LNCaP clone FGC (cell line): Measurements from ENCODE around the gene RAB14.

Source experiments
- DNase-seq: peaks from one replicate; pipeline ENCODE4 v3.0.0-alpha.2; 2011; ENCODE audit warnings: low read depth
- H3K4me3 ChIP-seq: 2 replicates; pipeline ENCODE4 v1.5.1; 2011; ENCODE audit warnings: mild to moderate bottlenecking, low read depth, low read length, control low read depth
- TF ChIP-seq, protein P1 (sequence below): IDR thresholded peaks from 2 replicates; pipeline ENCODE4 v1.5.1; 2012; ENCODE audit warnings: mild to moderate bottlenecking; ENCODE audit not compliant: control insufficient read depth, insufficient read depth; ENCODE audit errors: extremely low read depth

The RAB14 gene

DNA sequence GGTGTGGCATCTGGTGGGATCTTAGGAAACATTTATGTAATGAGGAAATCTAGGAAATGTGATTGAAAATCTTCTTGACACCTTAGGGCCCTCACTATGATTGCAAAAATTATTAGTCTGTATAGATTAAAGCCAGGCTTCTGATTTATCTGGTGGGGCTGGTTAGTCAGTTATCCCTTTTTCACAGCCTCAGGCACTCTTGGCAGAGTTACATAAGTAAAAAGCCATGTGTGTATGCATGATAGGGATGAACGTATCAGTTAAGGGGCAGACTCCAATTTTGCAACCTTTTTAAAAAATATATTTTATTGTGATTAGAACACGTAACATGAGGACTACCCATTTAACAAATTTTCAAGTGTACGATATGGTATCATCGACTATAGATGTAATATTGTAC is 30.6 kb upstream of the RAB14 start:
- TF ChIP-seq, protein P1, sequence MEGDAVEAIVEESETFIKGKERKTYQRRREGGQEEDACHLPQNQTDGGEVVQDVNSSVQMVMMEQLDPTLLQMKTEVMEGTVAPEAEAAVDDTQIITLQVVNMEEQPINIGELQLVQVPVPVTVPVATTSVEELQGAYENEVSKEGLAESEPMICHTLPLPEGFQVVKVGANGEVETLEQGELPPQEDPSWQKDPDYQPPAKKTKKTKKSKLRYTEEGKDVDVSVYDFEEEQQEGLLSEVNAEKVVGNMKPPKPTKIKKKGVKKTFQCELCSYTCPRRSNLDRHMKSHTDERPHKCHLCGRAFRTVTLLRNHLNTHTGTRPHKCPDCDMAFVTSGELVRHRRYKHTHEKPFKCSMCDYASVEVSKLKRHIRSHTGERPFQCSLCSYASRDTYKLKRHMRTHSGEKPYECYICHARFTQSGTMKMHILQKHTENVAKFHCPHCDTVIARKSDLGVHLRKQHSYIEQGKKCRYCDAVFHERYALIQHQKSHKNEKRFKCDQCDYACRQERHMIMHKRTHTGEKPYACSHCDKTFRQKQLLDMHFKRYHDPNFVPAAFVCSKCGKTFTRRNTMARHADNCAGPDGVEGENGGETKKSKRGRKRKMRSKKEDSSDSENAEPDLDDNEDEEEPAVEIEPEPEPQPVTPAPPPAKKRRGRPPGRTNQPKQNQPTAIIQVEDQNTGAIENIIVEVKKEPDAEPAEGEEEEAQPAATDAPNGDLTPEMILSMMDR, result no peak
- no peak overlapping the region for H3K4me3 ChIP-seq
- DNase-seq, result no peak

DNA sequence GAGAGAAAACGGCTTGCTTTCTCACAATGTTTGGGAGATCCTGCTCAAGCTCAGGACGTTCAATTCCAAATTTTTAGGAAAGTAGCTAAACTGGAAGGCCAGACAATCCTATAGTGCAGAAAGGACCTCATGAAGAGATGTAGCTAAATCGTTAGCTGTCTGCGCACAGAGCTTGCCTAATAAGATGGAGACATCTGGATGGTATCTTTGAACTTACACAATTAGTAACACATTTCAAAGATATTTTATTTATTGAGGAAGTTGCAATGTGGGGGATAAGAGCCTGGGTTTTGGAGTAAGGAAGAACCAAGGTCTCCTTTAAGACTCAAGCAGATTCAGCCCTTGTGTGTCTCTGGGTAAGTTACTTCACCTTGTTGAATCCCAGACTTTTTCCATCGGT is 28.6 kb upstream of the RAB14 start:
- TF ChIP-seq, protein P1, result no peak
- H3K4me3 ChIP-seq, result no peak overlapping the region
- no peak for DNase-seq

DNA sequence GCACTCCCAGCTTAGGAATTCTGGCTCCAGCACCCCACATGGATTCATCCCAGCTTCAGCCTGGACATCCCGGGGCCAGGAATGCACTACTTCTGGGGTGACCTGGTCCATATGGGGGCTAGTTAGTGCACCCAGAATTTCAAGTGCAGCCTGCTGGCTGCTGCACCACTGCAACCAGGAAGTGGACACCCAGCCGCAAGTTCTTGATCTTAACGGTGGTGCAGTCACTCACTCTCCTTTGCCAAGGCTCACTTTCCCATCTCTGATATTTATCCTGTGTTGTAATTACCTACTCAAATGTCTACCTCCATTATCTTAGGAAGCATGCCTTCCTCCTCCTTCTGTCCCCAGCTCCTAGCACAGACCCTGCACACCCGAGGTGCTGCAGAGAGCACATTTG is 26.2 kb upstream of the RAB14 start:
- TF ChIP-seq, protein P1, result no peak
- no peak for DNase-seq
- no peak overlapping the region for H3K4me3 ChIP-seq

- H3K4me3 ChIP-seq, result no peak overlapping the region
These were observed 24.5 kb upstream of the RAB14 start for GRCh38 chr9:121226175-121226574.

DNA sequence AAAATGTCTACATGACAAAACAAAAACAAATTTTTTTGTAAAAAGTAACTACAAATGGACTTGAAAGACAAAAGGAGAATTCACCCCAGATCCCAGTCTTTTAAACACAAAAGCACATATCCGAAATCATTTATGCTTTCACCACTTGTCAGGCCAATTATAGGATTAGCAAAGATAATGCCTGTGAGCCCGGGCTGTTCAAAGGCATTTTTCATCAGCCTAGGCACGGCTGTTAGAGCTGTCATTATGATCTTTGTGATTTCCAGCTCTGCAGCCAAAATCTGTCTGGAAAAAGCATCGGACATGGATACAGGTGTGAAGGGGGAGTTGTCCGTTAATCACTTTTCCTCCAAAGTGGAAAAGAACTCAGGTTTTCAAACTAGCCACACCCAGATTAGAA is 23.6 kb upstream of the RAB14 start:
- H3K4me3 ChIP-seq, result no peak overlapping the region
- DNase-seq, result no peak
- TF ChIP-seq, protein P1, result no peak

More at GRCh38 chr9:121226175-121226574, 24.5 kb upstream of the RAB14 start:
- DNase-seq, result no peak
- TF ChIP-seq, protein P1, result no peak

DNA sequence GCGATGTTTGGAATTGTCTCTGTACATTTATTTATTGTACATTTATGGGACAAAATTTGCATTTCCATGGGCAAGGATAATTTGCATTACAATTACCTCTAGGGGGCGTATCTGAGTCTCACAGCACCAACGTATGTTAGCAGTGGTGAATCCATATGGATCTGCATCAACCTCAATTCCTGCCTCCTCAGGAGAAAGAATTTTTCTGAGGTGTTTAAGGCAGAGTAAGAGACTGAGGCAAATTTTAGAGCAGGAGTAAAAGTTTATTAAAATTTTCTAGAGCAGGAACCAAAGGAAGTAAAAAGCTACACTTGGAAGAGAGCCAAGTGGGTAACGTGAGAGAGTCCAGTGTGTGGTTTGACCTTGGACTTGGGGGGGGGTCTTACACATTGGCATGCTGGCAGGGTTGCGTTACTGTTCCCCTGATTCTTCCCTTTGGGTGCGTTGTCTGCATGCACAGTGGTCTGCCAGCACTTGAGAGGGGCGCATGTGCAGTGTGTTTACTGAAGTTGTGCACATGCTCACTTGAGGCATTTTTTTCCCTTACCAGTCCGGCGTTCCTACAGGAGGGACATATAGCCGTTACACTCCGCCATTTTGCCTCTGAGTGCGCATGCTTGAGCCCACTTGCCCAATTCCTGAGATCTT is 21.0 kb upstream of the RAB14 start:
- TF ChIP-seq, protein P1, result peak; percentile 49
- H3K4me3 ChIP-seq, result no peak overlapping the region
- no peak for DNase-seq

- TF ChIP-seq, protein P1, result no peak
- H3K4me3 ChIP-seq, result no peak overlapping the region
- no peak for DNase-seq
These were observed 20.0 kb upstream of the RAB14 start for GRCh38 chr9:121221664-121222055.
